Sigmoid colon (tissue), 7 donors: ENCODE measurements around the gene FILIP1L. TPM values are rescaled to one million over a fixed set of nuclear protein-coding genes. Genes with fewer than 3 reads are reported as not detected.
"Not testable (repeated sequence)": the region's sequence is repeated elsewhere in the genome, so short reads cannot be mapped to it uniquely, and the experiment has no call there.

Experiments
- DNase-seq: peaks from one replicate; pipeline ENCODE4 v3.0.0-alpha.2; 2019
- H3K27ac ChIP-seq, 4 donors: fragments of 200-600 bp; sonication (generic); one replicate each; pipeline ENCODE4 v1.5.1; 2016 to 2019; ENCODE audit warnings: mild to moderate bottlenecking in 1 of 4
- H3K27me3 ChIP-seq, 3 donors: fragments of 200-600 bp; sonication (generic); one replicate each; pipeline ENCODE4 v1.5.1; 2019; ENCODE audit warnings: mild to moderate bottlenecking in 1 of 3
- H3K36me3 ChIP-seq, 4 donors: fragments of 200-600 bp; sonication (generic); one replicate each; pipeline ENCODE4 v1.5.1; 2016 to 2019
- H3K4me1 ChIP-seq, 4 donors: fragments of 200-600 bp; sonication (generic); one replicate each; pipeline ENCODE4 v1.5.1; 2017 to 2019
- H3K4me3 ChIP-seq, 4 donors: fragments of 200-600 bp; sonication (generic); one replicate each; pipeline ENCODE4 v1.5.1; 2017 to 2019; ENCODE audit warnings: mild to moderate bottlenecking in 2 of 4, moderate library complexity in 1 of 4
- H3K9me3 ChIP-seq, 4 donors: fragments of 200-600 bp in 3 of 4; sonication (generic) in 3 of 4; one replicate each; pipeline versions ENCODE4 v1.5.1 to v1.6.1; 2013 to 2019
- EP300 ChIP-seq, 4 donors: sonication (generic); formaldehyde crosslinking; IDR thresholded peaks; one replicate each; pipeline ENCODE4 v1.6.1; 2017; ENCODE audit warnings: antibody characterized with exemption in 4 of 4
- POLR2A ChIP-seq, 2 donors: fragments of 450-650 bp; IDR thresholded peaks; one replicate each; pipeline ENCODE4 v1.6.1; 2016; ENCODE audit warnings: antibody characterized with exemption in 2 of 2, mild to moderate bottlenecking in 2 of 2, moderate library complexity in 2 of 2
- POLR2AphosphoS5 ChIP-seq, 4 donors: sonication (generic); formaldehyde crosslinking; IDR thresholded peaks; one replicate each; pipeline ENCODE4 v1.6.1; 2017; ENCODE audit warnings: antibody characterized with exemption in 4 of 4
- WGBS, 2 donors: extraction: QIAGEN DNeasy Blood & Tissue Kit; methylation state at CpG; one replicate each; pipeline ENCODE4 v1.1.7; 2013; 5-methylcytosine and 5-hydroxymethylcytosine counted together
- intact Hi-C: fragments of 100-400 bp; cut with DNase I; formaldehyde crosslinking; loops from one replicate; pipeline ENCODE4 v1.15.1; 2023
- polyA plus RNA-seq, 3 donors: library from polyadenylated mRNA; stranded (reverse); fragments of 200-250 nt; gene quantifications; one replicate each; pipeline ENCODE4 v1.2.3, GENCODE V29; 2013
- total RNA-seq, 4 donors: library from RNA; depleted of rRNA; stranded (reverse); fragments of >200 nt; gene quantifications; one replicate each; pipeline ENCODE4 v1.1.0, GENCODE V29; 2016
- TF ChIP-seq, protein P1 (sequence below), 4 experiments: fragments of 450-650 bp in 3 of 4; fragments of 200-600 bp in 1 of 4; IDR thresholded peaks; one replicate each; pipeline ENCODE4 v1.5.1; 2016 to 2019; ENCODE audit warnings: antibody characterized with exemption in 4 of 4, mild to moderate bottlenecking in 3 of 4, moderate library complexity in 2 of 4
- donor health status: healthy with polysubstance abuse.
- donor health status: Bipolar disorder and iron deficiency.
- donor health status: healthy.

FILIP1L gene
- total and polyA plus RNA-seq, 7 donors: 6.0 to 93.3 (median 42.5) TPM

DNA sequence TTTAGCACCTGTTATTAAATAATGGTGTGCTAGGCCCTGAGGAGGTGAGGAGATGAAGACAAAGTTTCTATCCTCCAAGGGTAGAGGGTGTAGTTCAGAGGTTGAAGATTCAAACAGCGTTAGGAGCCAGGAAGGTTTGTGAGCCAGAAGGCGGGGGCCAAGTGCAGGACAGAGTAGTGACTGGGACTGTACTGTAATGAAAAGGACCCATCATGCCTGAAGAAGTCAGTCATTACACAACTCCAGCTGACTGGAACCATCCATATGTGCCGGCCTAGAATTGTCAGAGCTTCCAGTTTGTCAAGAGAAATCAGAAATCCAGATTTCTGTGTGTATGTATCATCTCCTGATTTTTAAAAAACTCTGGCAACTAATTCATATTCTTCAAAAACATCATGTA, 54.8 kb downstream of the FILIP1L start:
- DNase-seq: no peak
- 95 to 98% methylated on average over 3 of the region's 3 CpGs for WGBS, 2 donors
- H3K27me3 ChIP-seq: no peaks in the 10 kb centered on the region
- no peak for TF ChIP-seq POLR2A (IDR thresholded peaks at IDR 0.05)
- TF ChIP-seq, protein P1, sequence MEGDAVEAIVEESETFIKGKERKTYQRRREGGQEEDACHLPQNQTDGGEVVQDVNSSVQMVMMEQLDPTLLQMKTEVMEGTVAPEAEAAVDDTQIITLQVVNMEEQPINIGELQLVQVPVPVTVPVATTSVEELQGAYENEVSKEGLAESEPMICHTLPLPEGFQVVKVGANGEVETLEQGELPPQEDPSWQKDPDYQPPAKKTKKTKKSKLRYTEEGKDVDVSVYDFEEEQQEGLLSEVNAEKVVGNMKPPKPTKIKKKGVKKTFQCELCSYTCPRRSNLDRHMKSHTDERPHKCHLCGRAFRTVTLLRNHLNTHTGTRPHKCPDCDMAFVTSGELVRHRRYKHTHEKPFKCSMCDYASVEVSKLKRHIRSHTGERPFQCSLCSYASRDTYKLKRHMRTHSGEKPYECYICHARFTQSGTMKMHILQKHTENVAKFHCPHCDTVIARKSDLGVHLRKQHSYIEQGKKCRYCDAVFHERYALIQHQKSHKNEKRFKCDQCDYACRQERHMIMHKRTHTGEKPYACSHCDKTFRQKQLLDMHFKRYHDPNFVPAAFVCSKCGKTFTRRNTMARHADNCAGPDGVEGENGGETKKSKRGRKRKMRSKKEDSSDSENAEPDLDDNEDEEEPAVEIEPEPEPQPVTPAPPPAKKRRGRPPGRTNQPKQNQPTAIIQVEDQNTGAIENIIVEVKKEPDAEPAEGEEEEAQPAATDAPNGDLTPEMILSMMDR (IDR thresholded peaks at IDR 0.05): no peak
- TF ChIP-seq POLR2AphosphoS5 (IDR thresholded peaks at IDR 0.05): no peak
- TF ChIP-seq EP300 (IDR thresholded peaks at IDR 0.05): no peak
- no peaks in the 10 kb centered on the region for H3K36me3 ChIP-seq
- H3K27ac ChIP-seq: no peak overlapping the region
- H3K4me1 ChIP-seq: peaks cover 0 to 8% (median 2%) of the 10 kb centered on the region in 4 donors
- intact Hi-C loops: no loop called here
- no peak overlapping the region for H3K4me3 ChIP-seq
- H3K9me3 ChIP-seq: no peaks in the 10 kb centered on the region

DNA sequence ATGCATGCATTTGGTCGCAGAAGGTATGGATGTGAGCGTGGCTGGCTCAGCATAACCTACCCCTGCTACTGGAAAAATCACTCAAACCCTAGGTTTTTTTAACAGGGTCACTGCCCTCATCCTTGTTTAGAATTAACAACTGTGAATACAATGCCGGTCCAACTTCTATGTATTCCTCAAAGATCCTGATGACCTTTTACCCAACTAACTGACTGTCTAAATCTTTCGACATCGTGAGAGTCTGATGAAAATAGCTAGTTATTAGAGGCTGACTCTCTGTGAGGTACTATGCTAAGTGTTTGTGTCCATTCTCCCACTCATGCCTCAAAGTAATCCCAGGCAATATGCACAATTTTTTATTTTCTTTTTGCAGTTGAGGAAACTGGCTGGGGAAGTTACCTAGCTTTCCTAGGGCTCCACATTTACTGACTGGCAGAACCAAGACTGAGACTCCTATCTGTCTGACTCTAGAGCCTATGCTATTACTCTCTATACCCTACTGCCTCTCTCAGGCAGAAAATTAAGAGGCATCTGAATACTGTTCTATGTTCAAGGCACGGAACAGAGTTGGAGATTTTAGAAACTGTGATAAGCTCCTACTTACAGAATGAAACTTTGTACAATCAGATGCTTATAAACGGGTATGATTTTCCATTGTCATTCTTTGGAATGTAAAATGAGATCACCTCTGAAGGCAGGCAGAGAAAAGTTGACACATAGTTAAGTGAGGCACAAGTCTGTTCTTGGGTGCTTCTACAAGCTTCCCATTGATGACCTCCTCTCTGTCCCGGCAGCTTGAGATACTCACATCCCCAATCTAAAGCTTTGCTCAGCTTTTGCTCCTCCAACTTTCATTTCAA, 56.4 kb downstream of the FILIP1L start:
- intact Hi-C loops: no loop called here
- Histone ChIP-seq H3K27ac (no peak overlapping the region), H3K4me1 (no peaks in the 10 kb centered on the region), H3K36me3 (no peaks in the 10 kb centered on the region), H3K4me3 (no peak overlapping the region), H3K27me3 (no peaks in the 10 kb centered on the region), H3K9me3 (no peaks in the 10 kb centered on the region)
- no peak for DNase-seq
- TF ChIP-seq EP300 (IDR thresholded peaks at IDR 0.05): no peak
- TF ChIP-seq POLR2AphosphoS5 (IDR thresholded peaks at IDR 0.05): no peak
- no peak for TF ChIP-seq POLR2A (IDR thresholded peaks at IDR 0.05)
- TF ChIP-seq, protein P1 (IDR thresholded peaks at IDR 0.05): no peak
- WGBS, 2 donors: 90 to 92% methylated on average over 8 of the region's 8 CpGs

DNA sequence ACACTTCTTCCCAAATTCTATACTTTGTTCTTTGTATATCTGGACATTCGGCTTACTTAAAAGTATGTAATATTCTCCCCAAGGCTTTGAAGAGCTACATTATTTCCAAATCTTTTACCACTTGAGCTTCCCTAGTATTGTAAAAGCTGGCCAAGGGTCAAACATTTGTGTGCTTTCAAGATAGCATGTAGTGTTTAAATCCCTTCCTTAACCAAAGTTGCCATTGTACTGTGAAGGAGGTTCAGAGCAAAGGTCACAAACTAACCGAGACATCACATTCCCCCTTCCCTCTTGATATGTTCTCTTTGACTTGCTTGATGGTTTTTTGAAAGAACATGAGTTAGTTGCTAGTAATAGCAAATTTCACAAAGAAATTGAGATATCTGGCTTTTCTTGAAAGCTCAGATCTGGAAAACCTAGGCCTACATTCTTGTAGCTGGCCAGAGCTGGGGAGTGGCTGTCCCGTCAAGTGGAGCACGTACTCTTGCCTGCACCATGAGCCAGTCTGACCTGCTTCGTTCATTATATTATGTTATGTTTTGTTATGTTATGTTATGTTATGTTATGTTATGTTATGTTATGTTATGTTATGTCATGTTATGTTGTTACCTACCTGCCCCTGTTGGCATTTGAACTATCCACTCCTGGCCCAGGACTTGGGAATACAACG, 60.2 kb downstream of the FILIP1L start:
- DNase-seq: no peak
- H3K27me3 ChIP-seq: no peaks in the 10 kb centered on the region
- no peaks in the 10 kb centered on the region for H3K36me3 ChIP-seq
- H3K4me1 ChIP-seq: no peaks in the 10 kb centered on the region
- no peaks in the 10 kb centered on the region for H3K9me3 ChIP-seq
- TF ChIP-seq, protein P1 (IDR thresholded peaks at IDR 0.05): no peak
- TF ChIP-seq POLR2A (IDR thresholded peaks at IDR 0.05) (no peak), POLR2AphosphoS5 (IDR thresholded peaks at IDR 0.05) (no peak), EP300 (IDR thresholded peaks at IDR 0.05) (no peak)
- intact Hi-C loops: no loop called here
- H3K27ac ChIP-seq: no peak overlapping the region
- H3K4me3 ChIP-seq: no peak overlapping the region
- 31 to 79% methylated on average over 6 of the region's 6 CpGs for WGBS, 2 donors

DNA sequence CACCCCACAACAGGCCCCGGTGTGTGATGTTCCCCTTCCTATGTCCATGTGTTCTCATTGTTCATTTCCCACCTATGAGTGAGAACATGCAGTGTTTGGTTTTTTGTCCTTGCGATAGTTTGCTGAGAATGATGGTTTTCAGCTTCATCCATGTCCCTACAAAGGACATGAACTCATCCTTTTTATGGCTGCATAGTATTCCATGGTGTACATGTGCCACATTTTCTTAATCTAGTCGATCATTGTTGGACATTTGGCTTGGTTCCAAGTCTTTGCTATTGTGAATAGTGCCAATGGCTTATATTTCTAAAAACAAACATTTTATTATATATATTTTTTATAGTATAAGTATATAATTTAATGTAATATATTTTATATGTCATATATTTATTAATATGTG, 62.8 kb downstream of the FILIP1L start:
- 83 to 91% methylated on average over 3 of the region's 3 CpGs for WGBS, 2 donors
- H3K4me3 ChIP-seq, H3K36me3 ChIP-seq, H3K9me3 ChIP-seq, DNase-seq, H3K27me3 ChIP-seq, H3K27ac ChIP-seq, intact Hi-C loops: not testable (repeated sequence)
- H3K4me1 ChIP-seq: peaks cover 0 to 20% (median 16%) of the 10 kb centered on the region in 4 donors

DNA sequence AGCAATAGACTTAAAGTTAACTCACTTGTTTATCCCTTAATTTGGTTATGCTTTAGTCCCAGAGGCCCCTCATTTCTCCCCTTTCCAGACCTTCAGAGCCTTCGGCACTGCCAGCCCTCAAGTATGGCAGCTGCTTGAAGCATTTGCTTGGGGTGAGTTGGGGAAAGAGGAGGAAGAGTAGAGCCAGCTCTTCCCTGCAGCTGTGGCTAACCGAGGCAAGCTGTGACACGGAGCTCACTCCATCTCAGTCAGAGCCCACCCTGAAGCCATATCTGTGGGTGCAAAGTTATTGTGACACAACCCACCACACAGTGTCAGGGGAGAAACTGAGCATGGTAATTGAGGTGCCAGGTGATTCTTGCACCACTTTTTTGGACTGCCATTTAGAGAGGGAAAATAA, 66.1 kb downstream of the FILIP1L start:
- no peaks in the 10 kb centered on the region for H3K9me3 ChIP-seq
- H3K27me3 ChIP-seq: no peaks in the 10 kb centered on the region
- 86 to 87% methylated on average over 3 of the region's 3 CpGs for WGBS, 2 donors
- intact Hi-C loops: no loop called here
- no peaks in the 10 kb centered on the region for H3K36me3 ChIP-seq
- H3K4me3 ChIP-seq: no peak overlapping the region
- TF ChIP-seq, protein P1 (IDR thresholded peaks at IDR 0.05): no peak
- no peak for TF ChIP-seq POLR2A (IDR thresholded peaks at IDR 0.05)
- H3K27ac ChIP-seq: peak overlapping the region; percentile 67 to 92 (median 89)
- H3K4me1 ChIP-seq: peaks cover 0 to 32% (median 28%) of the 10 kb centered on the region in 4 donors
- no peak for DNase-seq
